ENCODE results near the gene URM1. TPM values are rescaled to one million over a fixed set of nuclear protein-coding genes. Genes with fewer than 3 reads are reported as not detected.

The URM1 gene
- total RNA-seq, 6 experiments from 2014 or later: 63.8 to 75.5 (median 70.2) TPM

DNA sequence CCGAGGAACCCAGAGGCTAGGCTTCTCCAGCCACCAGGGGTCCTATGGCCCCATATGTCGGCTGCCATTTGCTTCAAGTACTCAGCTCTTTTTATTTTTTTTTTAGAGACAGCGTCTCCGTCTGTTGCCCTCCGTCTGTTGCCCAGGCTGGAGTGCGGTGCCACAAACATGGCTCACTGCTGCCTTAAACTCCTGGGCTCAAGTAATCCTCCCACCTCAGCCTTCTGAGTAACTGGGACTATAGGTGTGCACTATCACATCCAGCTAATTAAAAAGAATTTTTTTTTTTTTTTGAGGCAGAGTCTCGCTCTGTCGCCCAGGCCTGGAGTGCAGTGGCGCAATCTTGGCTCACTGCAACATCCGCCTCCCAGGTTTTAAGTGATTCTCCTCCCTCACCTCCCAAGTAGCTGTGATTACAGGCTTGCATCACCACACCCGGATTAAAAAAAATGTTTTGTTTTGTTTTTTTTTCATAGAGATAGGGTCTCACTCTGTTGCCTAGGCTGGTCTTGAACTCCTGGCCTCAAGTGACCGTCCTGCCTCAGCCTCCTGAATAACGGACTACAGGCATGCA, 58.4 kb downstream of the URM1 start:
- Mint-ChIP-seq H3K36me3 (ENCODE audit: low read depth) (peaks cover 2% of the 10 kb centered on the region; the same call in 1 of the 2 replicates), H3K27ac (no peak overlapping the region), H3K4me1 (ENCODE audit: low read depth) (peaks cover 7% of the 10 kb centered on the region), H3K4me3 (no peak overlapping the region), H3K27me3 (ENCODE audit: insufficient read depth) (no peaks in the 10 kb centered on the region; the same call in none of the 2 replicates), H3K9me3 (no peaks in the 10 kb centered on the region)
- no peak for DNase-seq
- TF ChIP-seq CTCF (IDR thresholded peaks at IDR 0.05): no peak

GRCh38 chr9:128431207-128431606, 60.0 kb downstream of the URM1 start:
- H3K9me3 Mint-ChIP-seq: no peaks in the 10 kb centered on the region
- no peak overlapping the region for H3K27ac Mint-ChIP-seq
- no peaks in the 10 kb centered on the region for H3K36me3 Mint-ChIP-seq (ENCODE audit: low read depth)

DNA sequence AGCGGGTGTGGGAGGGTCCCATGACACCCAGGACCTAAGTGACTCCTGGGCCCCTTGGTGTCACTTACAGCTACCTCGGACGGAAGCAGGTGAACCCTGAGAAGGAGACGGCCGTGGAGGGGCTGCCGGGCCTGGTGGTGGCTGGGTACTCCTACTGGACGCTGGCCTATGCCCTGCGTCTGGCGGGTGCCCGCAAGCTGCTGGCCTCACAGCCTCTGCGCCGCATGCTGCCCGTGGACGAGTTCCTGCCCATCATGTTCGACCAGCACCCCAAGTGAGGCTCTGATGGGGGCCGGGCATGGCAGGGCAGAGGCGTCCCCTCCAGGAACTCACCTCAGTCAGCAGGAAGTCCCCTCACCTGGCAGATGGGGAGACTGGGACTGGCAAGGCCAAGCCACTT, 63.2 kb downstream of the URM1 start:
- Mint-ChIP-seq H3K36me3 (ENCODE audit: low read depth) (peaks cover 8% of the 10 kb centered on the region; the same call in 1 of the 2 replicates), H3K4me1 (ENCODE audit: low read depth) (no peaks in the 10 kb centered on the region), H3K4me3 (no peak overlapping the region), H3K27ac (no peak overlapping the region), H3K27me3 (ENCODE audit: insufficient read depth) (no peaks in the 10 kb centered on the region), H3K9me3 (no peaks in the 10 kb centered on the region)
- DNase-seq: no peak
- no peak for TF ChIP-seq CTCF (IDR thresholded peaks at IDR 0.05)

More at GRCh38 chr9:128431207-128431606, 60.0 kb downstream of the URM1 start:
- Mint-ChIP-seq H3K4me3 (no peak overlapping the region), H3K4me1 (ENCODE audit: low read depth) (peaks cover 7% of the 10 kb centered on the region), H3K27me3 (ENCODE audit: insufficient read depth) (no peaks in the 10 kb centered on the region; the same call in none of the 2 replicates)
- DNase-seq: no peak
- TF ChIP-seq CTCF (IDR thresholded peaks at IDR 0.05): no peak

- H3K27me3 Mint-ChIP-seq (ENCODE audit: insufficient read depth): no peaks in the 10 kb centered on the region
Measured at GRCh38 chr9:128435611-128436010, 64.4 kb downstream of the URM1 start.

GRCh38 chr9:128438343-128439109, 67.4 kb downstream of the URM1 start:
- Mint-ChIP-seq H3K4me3 (no peak overlapping the region), H3K27me3 (ENCODE audit: insufficient read depth) (no peaks in the 10 kb centered on the region; the same call in 1 of the 2 replicates), H3K36me3 (ENCODE audit: low read depth) (peaks cover 8% of the 10 kb centered on the region; the same call in 1 of the 2 replicates), H3K27ac (no peak overlapping the region), H3K9me3 (no peaks in the 10 kb centered on the region), H3K4me1 (ENCODE audit: low read depth) (no peaks in the 10 kb centered on the region)
- DNase-seq: peak; percentile 55
- TF ChIP-seq CTCF (IDR thresholded peaks at IDR 0.05): peak; percentile 99

More at GRCh38 chr9:128435611-128436010, 64.4 kb downstream of the URM1 start:
- Mint-ChIP-seq H3K4me3 (no peak overlapping the region), H3K4me1 (ENCODE audit: low read depth) (no peaks in the 10 kb centered on the region), H3K27ac (no peak overlapping the region), H3K9me3 (no peaks in the 10 kb centered on the region), H3K36me3 (ENCODE audit: low read depth) (peaks cover 8% of the 10 kb centered on the region; the same call in 1 of the 2 replicates)
- no peak for DNase-seq
- TF ChIP-seq CTCF (IDR thresholded peaks at IDR 0.05): no peak

Measured in HFFc6 (cell line).